K562 (cell line): ENCODE data around the gene CYP1B1. TPM values are rescaled to one million over a fixed set of nuclear protein-coding genes. Genes with fewer than 3 reads are reported as not detected.

Experiments used
- DMBX1 ChIP-seq: fragments of 250-450 bp; sonication (Bioruptor Pico); IDR thresholded peaks from 2 replicates; pipeline ENCODE4 v1.8.0; 2022; ENCODE audit warnings: inconsistent platforms, mild to moderate bottlenecking, moderate library complexity, borderline replicate concordance
- EZH2 ChIP-seq: IDR thresholded peaks from 2 replicates; pipeline ENCODE4 v1.6.1; 2012; ENCODE audit warnings: low read depth, mild to moderate bottlenecking, inconsistent platforms, low read length, borderline replicate concordance
- FUS ChIP-seq: fragments of 200-400 bp; formaldehyde crosslinking; optimal IDR thresholded peaks from 2 replicates; pipeline ENCODE3; 2017; ENCODE audit warnings: low read depth, low read length
- KLF1 ChIP-seq: fragments of 450-650 bp; IDR thresholded peaks from 2 replicates; pipeline ENCODE4 v1.6.1; 2016; ENCODE audit warnings: missing genetic modification characterization, missing compliant biosample characterization
- NFIC ChIP-seq: fragments of 450-650 bp; IDR thresholded peaks from 2 replicates; pipeline ENCODE4 v1.6.1; 2017; ENCODE audit warnings: mild to moderate bottlenecking, inconsistent platforms
- PTTG1 ChIP-seq: fragments of 450-650 bp; IDR thresholded peaks from 2 replicates; pipeline ENCODE4 v1.6.1; 2016; ENCODE audit warnings: low read depth, mild to moderate bottlenecking, missing genetic modification characterization, missing compliant biosample characterization
- XRCC5 ChIP-seq: fragments of 200-400 bp; formaldehyde crosslinking; IDR thresholded peaks from 2 replicates; pipeline ENCODE4 v1.6.1; 2017; ENCODE audit warnings: low read depth, mild to moderate bottlenecking, low read length
- polyA plus RNA-seq, 8 experiments: library from polyadenylated mRNA; depleted of rRNA in 4 of 8; stranded (reverse) in 5 of 8; unstranded in 3 of 8; fragments of >200 nt; fragmentation: Nextera tagmentation in 2 of 8; fragmentation: Illumina TruSeq in 1 of 8; extraction: Ambion mirVana in 2 of 8; extraction: Trizol in 1 of 8; gene quantifications; 2 replicates each; pipeline versions ENCODE4 v1.2.1 to v1.2.3, GENCODE V29; 2011 to 2014; ENCODE audit warnings: inconsistent platforms in 1 of 8, missing spikeins in 1 of 8
- total RNA-seq, 7 experiments: library from RNA; depleted of rRNA in 6 of 7; stranded (reverse); fragments of >200 nt in 6 of 7; fragmentation: Illumina TruSeq in 2 of 7; extraction: Trizol in 2 of 7; gene quantifications; 2 replicates each; pipeline versions ENCODE4 v1.2.1 to v1.2.3, GENCODE V29; 2011 to 2021; ENCODE audit warnings: low replicate concordance in 1 of 7
- TF ChIP-seq, protein P1 (sequence below): IDR thresholded peaks from 2 replicates; pipeline ENCODE4 v1.6.1; 2011; ENCODE audit warnings: borderline replicate concordance, low read depth, mild to moderate bottlenecking, moderate library complexity, low read length; ENCODE audit not compliant: insufficient read depth, poor library complexity, severe bottlenecking
- TF ChIP-seq, protein P2 (sequence below): fragments of 450-650 bp; IDR thresholded peaks from 2 replicates; pipeline ENCODE4 v1.7.1; 2018; ENCODE audit warnings: mild to moderate bottlenecking, low read depth; ENCODE audit not compliant: partially characterized antibody
- TF ChIP-seq, protein P3 (sequence below): IDR thresholded peaks from 3 replicates; pipeline ENCODE4 v1.6.1; 2011; ENCODE audit warnings: borderline replicate concordance, mild to moderate bottlenecking; ENCODE audit not compliant: insufficient read length, insufficient read depth

Gene CYP1B1
- total and polyA plus RNA-seq, 9 of the 15 experiments (the other 6 are each of a cell fraction or from before 2014, with no cell fraction given) = 0.07 TPM; not detected in 8

DNA sequence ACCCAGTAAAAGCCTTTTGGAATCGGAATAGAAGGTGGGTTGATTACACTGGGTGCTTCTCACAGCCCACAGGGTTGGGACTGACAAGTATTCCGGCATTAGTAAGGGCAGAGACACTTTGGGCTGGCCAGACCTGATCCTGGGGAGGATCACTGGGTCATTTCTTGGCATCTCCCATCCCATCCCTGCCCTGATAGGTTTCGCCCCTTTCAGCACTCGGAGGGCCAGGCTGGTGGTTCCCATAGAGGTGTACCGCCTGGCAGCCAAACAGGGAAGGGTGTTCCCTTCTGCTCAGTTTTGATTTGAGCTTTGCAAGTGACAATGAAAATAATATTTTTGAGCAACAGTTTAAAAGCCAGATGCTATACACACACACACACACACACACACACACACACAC, 37.3 kb downstream of the CYP1B1 start (continued):
- TF ChIP-seq, protein P1, sequence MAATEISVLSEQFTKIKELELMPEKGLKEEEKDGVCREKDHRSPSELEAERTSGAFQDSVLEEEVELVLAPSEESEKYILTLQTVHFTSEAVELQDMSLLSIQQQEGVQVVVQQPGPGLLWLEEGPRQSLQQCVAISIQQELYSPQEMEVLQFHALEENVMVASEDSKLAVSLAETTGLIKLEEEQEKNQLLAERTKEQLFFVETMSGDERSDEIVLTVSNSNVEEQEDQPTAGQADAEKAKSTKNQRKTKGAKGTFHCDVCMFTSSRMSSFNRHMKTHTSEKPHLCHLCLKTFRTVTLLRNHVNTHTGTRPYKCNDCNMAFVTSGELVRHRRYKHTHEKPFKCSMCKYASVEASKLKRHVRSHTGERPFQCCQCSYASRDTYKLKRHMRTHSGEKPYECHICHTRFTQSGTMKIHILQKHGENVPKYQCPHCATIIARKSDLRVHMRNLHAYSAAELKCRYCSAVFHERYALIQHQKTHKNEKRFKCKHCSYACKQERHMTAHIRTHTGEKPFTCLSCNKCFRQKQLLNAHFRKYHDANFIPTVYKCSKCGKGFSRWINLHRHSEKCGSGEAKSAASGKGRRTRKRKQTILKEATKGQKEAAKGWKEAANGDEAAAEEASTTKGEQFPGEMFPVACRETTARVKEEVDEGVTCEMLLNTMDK = no peak
- TF ChIP-seq EZH2 (no peak), FUS (no peak), DMBX1 (CRISPR knock-in tag) (no peak), XRCC5 (no peak), KLF1 (tag) (no peak), PTTG1 (tag) (no peak), NFIC (no peak)
- TF ChIP-seq, protein P2, sequence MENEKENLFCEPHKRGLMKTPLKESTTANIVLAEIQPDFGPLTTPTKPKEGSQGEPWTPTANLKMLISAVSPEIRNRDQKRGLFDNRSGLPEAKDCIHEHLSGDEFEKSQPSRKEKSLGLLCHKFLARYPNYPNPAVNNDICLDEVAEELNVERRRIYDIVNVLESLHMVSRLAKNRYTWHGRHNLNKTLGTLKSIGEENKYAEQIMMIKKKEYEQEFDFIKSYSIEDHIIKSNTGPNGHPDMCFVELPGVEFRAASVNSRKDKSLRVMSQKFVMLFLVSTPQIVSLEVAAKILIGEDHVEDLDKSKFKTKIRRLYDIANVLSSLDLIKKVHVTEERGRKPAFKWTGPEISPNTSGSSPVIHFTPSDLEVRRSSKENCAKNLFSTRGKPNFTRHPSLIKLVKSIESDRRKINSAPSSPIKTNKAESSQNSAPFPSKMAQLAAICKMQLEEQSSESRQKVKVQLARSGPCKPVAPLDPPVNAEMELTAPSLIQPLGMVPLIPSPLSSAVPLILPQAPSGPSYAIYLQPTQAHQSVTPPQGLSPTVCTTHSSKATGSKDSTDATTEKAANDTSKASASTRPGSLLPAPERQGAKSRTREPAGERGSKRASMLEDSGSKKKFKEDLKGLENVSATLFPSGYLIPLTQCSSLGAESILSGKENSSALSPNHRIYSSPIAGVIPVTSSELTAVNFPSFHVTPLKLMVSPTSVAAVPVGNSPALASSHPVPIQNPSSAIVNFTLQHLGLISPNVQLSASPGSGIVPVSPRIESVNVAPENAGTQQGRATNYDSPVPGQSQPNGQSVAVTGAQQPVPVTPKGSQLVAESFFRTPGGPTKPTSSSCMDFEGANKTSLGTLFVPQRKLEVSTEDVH = no peak
- TF ChIP-seq, protein P3, sequence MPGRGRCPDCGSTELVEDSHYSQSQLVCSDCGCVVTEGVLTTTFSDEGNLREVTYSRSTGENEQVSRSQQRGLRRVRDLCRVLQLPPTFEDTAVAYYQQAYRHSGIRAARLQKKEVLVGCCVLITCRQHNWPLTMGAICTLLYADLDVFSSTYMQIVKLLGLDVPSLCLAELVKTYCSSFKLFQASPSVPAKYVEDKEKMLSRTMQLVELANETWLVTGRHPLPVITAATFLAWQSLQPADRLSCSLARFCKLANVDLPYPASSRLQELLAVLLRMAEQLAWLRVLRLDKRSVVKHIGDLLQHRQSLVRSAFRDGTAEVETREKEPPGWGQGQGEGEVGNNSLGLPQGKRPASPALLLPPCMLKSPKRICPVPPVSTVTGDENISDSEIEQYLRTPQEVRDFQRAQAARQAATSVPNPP = no peak
